HEK293 (cell line): ENCODE data around the gene OR4N2.

ENCODE experiments used
- CTCF ChIA-PET: fragments of 350-600 bp; formaldehyde crosslinking; extraction: SDS; loops from one replicate; lab custom pipeline; 2021; ENCODE audit warnings: antibody characterized with exemption; lab: Yijun Ruan, JAX
- POLR2A ChIA-PET: fragments of 300-600 bp; formaldehyde crosslinking; extraction: SDS; loops from one replicate; lab custom pipeline; 2020; ENCODE audit warnings: antibody characterized with exemption, inconsistent platforms; lab: Yijun Ruan, JAX
- H3K27ac ChIP-seq: fragments of 200-500 bp; sonication (Bioruptor generic); 2 replicates; pipeline ENCODE4 v1.5.1; 2014; ENCODE audit warnings: low read depth, low read length, control low read depth, inconsistent platforms; ENCODE audit errors: extremely low read depth
- H3K36me3 ChIP-seq, 2 experiments: fragments of 200-500 bp in 1 of 2; sonication (Bioruptor generic) in 1 of 2; 1 replicate in 1 of 2; 2 replicates in 1 of 2; pipeline ENCODE4 v1.5.1; 2014 to 2017; ENCODE audit warnings: inconsistent platforms in 2 of 2, low read length in 2 of 2; ENCODE audit not compliant: control insufficient read depth in 2 of 2, insufficient read depth in 1 of 2
- H3K4me1 ChIP-seq: fragments of 200-500 bp; sonication (Bioruptor generic); 2 replicates; pipeline ENCODE4 v1.5.1; 2014; ENCODE audit warnings: mild to moderate bottlenecking, low read length, inconsistent platforms; ENCODE audit not compliant: control insufficient read depth, insufficient read depth
- H3K4me3 ChIP-seq: 2 replicates; pipeline ENCODE4 v1.5.1; 2011; ENCODE audit warnings: low read depth, mild to moderate bottlenecking, control low read depth, low read length, moderate library complexity
- H3K9me3 ChIP-seq: fragments of 200-500 bp; sonication (Bioruptor generic); 2 replicates; pipeline ENCODE4 v1.5.1; 2014; ENCODE audit warnings: low read depth, low read length, inconsistent platforms; ENCODE audit not compliant: control insufficient read depth, insufficient read depth
- FEZF1 ChIP-seq: fragments of 450-650 bp; formaldehyde crosslinking; IDR thresholded peaks from 2 replicates; pipeline ENCODE4 v1.5.1; 2016; ENCODE audit warnings: missing biosample characterization, missing genetic modification characterization
- MYNN ChIP-seq: fragments of 450-650 bp; formaldehyde crosslinking; IDR thresholded peaks from 2 replicates; pipeline ENCODE4 v1.5.1; 2016; ENCODE audit warnings: missing biosample characterization, missing genetic modification characterization, borderline replicate concordance
- REPIN1 ChIP-seq: fragments of 450-650 bp; formaldehyde crosslinking; IDR thresholded peaks from 2 replicates; pipeline ENCODE4 v1.5.1; 2017; ENCODE audit warnings: missing biosample characterization, missing genetic modification characterization, low read depth
- SALL2 ChIP-seq: fragments of 450-650 bp; formaldehyde crosslinking; IDR thresholded peaks from 2 replicates; pipeline ENCODE4 v1.5.0; 2017; ENCODE audit warnings: missing biosample characterization, mild to moderate bottlenecking, missing genetic modification characterization, borderline replicate concordance
- SCRT2 ChIP-seq: fragments of 450-650 bp; formaldehyde crosslinking; IDR thresholded peaks from 2 replicates; pipeline ENCODE4 v1.5.1; 2016; ENCODE audit warnings: missing biosample characterization, missing genetic modification characterization
- ZBTB44 ChIP-seq: fragments of 450-650 bp; IDR thresholded peaks from 2 replicates; pipeline ENCODE4 v1.5.1; 2018; ENCODE audit warnings: missing biosample characterization, mild to moderate bottlenecking, missing genetic modification characterization
- ZBTB8A ChIP-seq: fragments of 450-650 bp; formaldehyde crosslinking; IDR thresholded peaks from 2 replicates; pipeline ENCODE4 v1.5.1; 2016; ENCODE audit warnings: missing biosample characterization, missing genetic modification characterization
- ZFP69B ChIP-seq: fragments of 450-650 bp; formaldehyde crosslinking; IDR thresholded peaks from 2 replicates; pipeline ENCODE4 v1.5.1; 2016; ENCODE audit warnings: missing biosample characterization, missing genetic modification characterization
- ZNF121 ChIP-seq: fragments of 450-650 bp; formaldehyde crosslinking; IDR thresholded peaks from 2 replicates; pipeline ENCODE4 v1.5.1; 2016; ENCODE audit warnings: missing biosample characterization, missing genetic modification characterization
- ZNF169 ChIP-seq: fragments of 450-650 bp; formaldehyde crosslinking; IDR thresholded peaks from 2 replicates; pipeline ENCODE4 v1.5.1; 2016; ENCODE audit warnings: missing biosample characterization, missing genetic modification characterization
- ZNF23 ChIP-seq: fragments of 450-650 bp; formaldehyde crosslinking; IDR thresholded peaks from 2 replicates; pipeline ENCODE4 v1.5.1; 2016; ENCODE audit warnings: missing biosample characterization, missing genetic modification characterization, borderline replicate concordance
- ZNF274 ChIP-seq, 2 experiments: fragments of 200-500 bp in 1 of 2; fragments of 450-650 bp in 1 of 2; sonication (Bioruptor generic) in 1 of 2; formaldehyde crosslinking in 1 of 2; IDR thresholded peaks; 2 replicates each; pipeline versions ENCODE4 v1.5.1 to v1.6.1; 2014 to 2016; ENCODE audit warnings: borderline replicate concordance in 1 of 2, inconsistent platforms in 1 of 2, low read length in 1 of 2, missing biosample characterization in 1 of 2, missing genetic modification characterization in 1 of 2
- ZNF280C ChIP-seq: fragments of 450-650 bp; formaldehyde crosslinking; IDR thresholded peaks from 2 replicates; pipeline ENCODE4 v1.5.1; 2016; ENCODE audit warnings: missing biosample characterization, missing genetic modification characterization
- ZNF362 ChIP-seq: fragments of 450-650 bp; formaldehyde crosslinking; IDR thresholded peaks from 2 replicates; pipeline ENCODE4 v1.5.1; 2016; ENCODE audit warnings: missing biosample characterization, missing genetic modification characterization
- ZNF394 ChIP-seq: fragments of 450-650 bp; formaldehyde crosslinking; IDR thresholded peaks from 2 replicates; pipeline ENCODE4 v1.5.1; 2016; ENCODE audit warnings: missing biosample characterization, missing genetic modification characterization, mild to moderate bottlenecking, moderate library complexity, borderline replicate concordance
- ZNF449 ChIP-seq: fragments of 450-650 bp; formaldehyde crosslinking; IDR thresholded peaks from 2 replicates; pipeline ENCODE4 v1.5.1; 2017; ENCODE audit warnings: missing biosample characterization, mild to moderate bottlenecking, missing genetic modification characterization, moderate library complexity
- ZNF48 ChIP-seq: fragments of 450-650 bp; formaldehyde crosslinking; IDR thresholded peaks from 2 replicates; pipeline ENCODE4 v1.5.1; 2016; ENCODE audit warnings: missing biosample characterization, missing genetic modification characterization
- ZNF488 ChIP-seq: fragments of 450-650 bp; formaldehyde crosslinking; IDR thresholded peaks from 2 replicates; pipeline ENCODE4 v1.5.1; 2016; ENCODE audit warnings: missing biosample characterization, missing genetic modification characterization
- ZNF544 ChIP-seq: fragments of 450-650 bp; formaldehyde crosslinking; IDR thresholded peaks from 2 replicates; pipeline ENCODE4 v1.5.0; 2017; ENCODE audit warnings: missing biosample characterization, missing genetic modification characterization
- ZNF548 ChIP-seq: fragments of 450-650 bp; formaldehyde crosslinking; IDR thresholded peaks from 2 replicates; pipeline ENCODE4 v1.5.1; 2016; ENCODE audit warnings: missing biosample characterization, missing genetic modification characterization
- ZNF555 ChIP-seq: fragments of 450-650 bp; formaldehyde crosslinking; conservative IDR thresholded peaks from 2 replicates; pipeline ENCODE4 v1.5.1; 2017; ENCODE audit warnings: missing biosample characterization, mild to moderate bottlenecking, missing genetic modification characterization, inconsistent platforms
- ZNF558 ChIP-seq: fragments of 450-650 bp; formaldehyde crosslinking; IDR thresholded peaks from 2 replicates; pipeline ENCODE4 v1.5.1; 2016; ENCODE audit warnings: missing biosample characterization, missing genetic modification characterization
- ZNF629 ChIP-seq: fragments of 450-650 bp; formaldehyde crosslinking; IDR thresholded peaks from 2 replicates; pipeline ENCODE4 v1.5.1; 2017; ENCODE audit warnings: missing biosample characterization, missing genetic modification characterization
- ZNF645 ChIP-seq: fragments of 450-650 bp; formaldehyde crosslinking; IDR thresholded peaks from 2 replicates; pipeline ENCODE4; 2016; ENCODE audit warnings: missing biosample characterization, missing genetic modification characterization
- ZNF76 ChIP-seq: fragments of 450-650 bp; formaldehyde crosslinking; IDR thresholded peaks from 2 replicates; pipeline ENCODE4; 2016; ENCODE audit warnings: low read depth, missing biosample characterization, missing genetic modification characterization, borderline replicate concordance
- ZNF776 ChIP-seq: fragments of 450-650 bp; formaldehyde crosslinking; IDR thresholded peaks from 2 replicates; pipeline ENCODE4 v1.5.0; 2017; ENCODE audit warnings: missing biosample characterization, missing genetic modification characterization, borderline replicate concordance
- ZNF777 ChIP-seq: fragments of 450-650 bp; formaldehyde crosslinking; IDR thresholded peaks from 2 replicates; pipeline ENCODE4 v1.5.1; 2017; ENCODE audit warnings: missing biosample characterization, missing genetic modification characterization, borderline replicate concordance
- ZNF792 ChIP-seq: fragments of 450-650 bp; formaldehyde crosslinking; IDR thresholded peaks from 2 replicates; pipeline ENCODE4 v1.5.1; 2016; ENCODE audit warnings: missing biosample characterization, missing genetic modification characterization
- ZSCAN23 ChIP-seq: fragments of 450-650 bp; formaldehyde crosslinking; IDR thresholded peaks from 2 replicates; pipeline ENCODE4 v1.5.1; 2016; ENCODE audit warnings: missing biosample characterization, missing genetic modification characterization

The OR4N2 gene

GRCh38 chr14:19823178-19823577 is 19.6 kb downstream of the OR4N2 start:
- ChIA-PET POLR2A (no interaction called here), CTCF (no interaction called here)
- no peaks in the 10 kb centered on the region for H3K9me3 ChIP-seq
- H3K4me3 ChIP-seq = no peak overlapping the region
- no peaks in the 10 kb centered on the region for H3K36me3 ChIP-seq
- H3K27ac ChIP-seq = no peak overlapping the region
- no peak for TF ChIP-seq ZNF48 (tag by site-specific recombination)
- TF ChIP-seq MYNN (tag by site-specific recombination) = no peak
- TF ChIP-seq ZNF280C = no peak
- no peak for TF ChIP-seq ZNF488
- TF ChIP-seq ZNF645 = no peak
- TF ChIP-seq ZNF544 = no peak
- no peak for TF ChIP-seq ZBTB44 (tag by site-specific recombination)
- TF ChIP-seq ZNF274 (IDR thresholded peaks at IDR 0.05; ENCODE audit: low read length) = no peak
- TF ChIP-seq ZNF274 (tag by site-specific recombination; IDR thresholded peaks at IDR 0.05; ENCODE audit: borderline replicate concordance) = no peak
- no peak for TF ChIP-seq ZNF23 (tag by site-specific recombination)
- TF ChIP-seq ZNF394 (tag by site-specific recombination) = no peak
- TF ChIP-seq ZNF449 (tag by site-specific recombination) = no peak
- TF ChIP-seq ZNF548 (tag by site-specific recombination) = no peak
- TF ChIP-seq ZNF121 (tag by site-specific recombination) = no peak
- TF ChIP-seq ZNF558 (tag by site-specific recombination) = no peak
- no peak for TF ChIP-seq FEZF1 (tag by site-specific recombination)
- TF ChIP-seq ZNF76 (tag by site-specific recombination) = no peak
- TF ChIP-seq ZNF629 = no peak
- TF ChIP-seq ZSCAN23 (tag by site-specific recombination) = no peak
- H3K4me1 ChIP-seq = no peaks in the 10 kb centered on the region

GRCh38 chr14:19823765-19824164 is 20.2 kb downstream of the OR4N2 start:
- Histone ChIP-seq H3K9me3 (no peaks in the 10 kb centered on the region), H3K4me1 (no peaks in the 10 kb centered on the region), H3K4me3 (no peak overlapping the region), H3K36me3 (no peaks in the 10 kb centered on the region), H3K27ac (no peak overlapping the region)
- ChIA-PET CTCF (no interaction called here), POLR2A (no interaction called here)
- TF ChIP-seq SALL2 (tag by site-specific recombination) (no peak), SCRT2 (tag by site-specific recombination) (no peak), REPIN1 (tag by site-specific recombination) (no peak), FEZF1 (tag by site-specific recombination) (no peak), ZNF555 (tag by site-specific recombination) (no peak), ZNF362 (tag by site-specific recombination) (no peak), ZNF792 (tag by site-specific recombination) (no peak), ZNF776 (tag by site-specific recombination) (no peak), ZNF169 (no peak), ZNF777 (tag by site-specific recombination) (no peak), ZNF558 (tag by site-specific recombination) (no peak), ZBTB8A (tag by site-specific recombination) (no peak), ZFP69B (tag by site-specific recombination) (no peak)
